ENCODE data around the gene GDPD4. TPM values are rescaled to one million over a fixed set of nuclear protein-coding genes. Genes with fewer than 3 reads are reported as not detected.

GDPD4 gene
- total and polyA plus RNA-seq, 12 donors: not detected

GRCh38 chr11:77340501-77340900, 39.0 kb upstream of the GDPD4 start:
- Histone ChIP-seq H3K36me3 (peaks cover 0 to 71% (median 0%) of the 10 kb centered on the region in 9 donors), H3K27ac (no peak overlapping the region), H3K4me3 (no peak overlapping the region), H3K4me1 (no peaks in the 10 kb centered on the region), H3K9me3 (no peaks in the 10 kb centered on the region), H3K27me3 (no peaks in the 10 kb centered on the region)
- ATAC-seq (no peak), DNase-seq (no peak)
- intact Hi-C loops (cut with DNase I): no loop called here
- 37 to 47% methylated on average over 3 of the region's 3 CpGs for WGBS, 2 donors
- no peak for TF ChIP-seq CTCF (IDR thresholded peaks at IDR 0.05)

GRCh38 chr11:77332259-77332658, 30.8 kb upstream of the GDPD4 start:
- H3K9me3 ChIP-seq: peaks cover 0 to 13% (median 0%) of the 10 kb centered on the region in 11 donors
- H3K27me3 ChIP-seq: no peaks in the 10 kb centered on the region
- DNase-seq (no peak), ATAC-seq (no peak)
- 86 to 93% methylated on average over 2 to 3 of the region's 3 CpGs for WGBS, 2 donors
- H3K4me1 ChIP-seq: no peaks in the 10 kb centered on the region
- peaks cover 0 to 59% (median 0%) of the 10 kb centered on the region in 9 donors for H3K36me3 ChIP-seq
- no peak overlapping the region for H3K4me3 ChIP-seq
- H3K27ac ChIP-seq: no peak overlapping the region
- intact Hi-C loops (cut with DNase I): no loop called here
- no peak for TF ChIP-seq CTCF (IDR thresholded peaks at IDR 0.05)

GRCh38 chr11:77325159-77325558, 23.7 kb upstream of the GDPD4 start:
- peaks cover 0 to 11% (median 0%) of the 10 kb centered on the region in 9 donors for H3K4me1 ChIP-seq
- H3K9me3 ChIP-seq: peaks cover 0 to 6% (median 0%) of the 10 kb centered on the region in 11 donors
- H3K27ac ChIP-seq: no peak overlapping the region
- 76 to 89% methylated on average over 1 of the region's 1 CpG for WGBS, 2 donors
- DNase-seq: no peak
- ATAC-seq: no peak
- intact Hi-C loops (cut with DNase I): no loop called here
- TF ChIP-seq CTCF (IDR thresholded peaks at IDR 0.05): no peak
- peaks cover 0 to 45% (median 0%) of the 10 kb centered on the region in 9 donors for H3K36me3 ChIP-seq
- no peak overlapping the region for H3K4me3 ChIP-seq
- H3K27me3 ChIP-seq: no peaks in the 10 kb centered on the region

- intact Hi-C loops (cut with DNase I): no loop called here
- Histone ChIP-seq H3K9me3 (peaks cover 0 to 6% (median 0%) of the 10 kb centered on the region in 11 donors), H3K4me3 (no peak overlapping the region), H3K4me1 (peaks cover 0 to 11% (median 0%) of the 10 kb centered on the region in 9 donors), H3K36me3 (peaks cover 0 to 45% (median 0%) of the 10 kb centered on the region in 9 donors), H3K27me3 (no peaks in the 10 kb centered on the region), H3K27ac (no peak overlapping the region)
- no peak for ATAC-seq
- no peak for TF ChIP-seq CTCF (IDR thresholded peaks at IDR 0.05)
- no peak for DNase-seq
Observed at GRCh38 chr11:77324508-77324907, 23.0 kb upstream of the GDPD4 start.
